Fibroblast of villous mesenchyme (primary cell): Measurements from ENCODE around the gene RABGAP1. TPM values are rescaled to one million over a fixed set of nuclear protein-coding genes. Genes with fewer than 3 reads are reported as not detected.

Experiments used
- DNase-seq: peaks from one replicate; pipeline ENCODE4 v3.0.0-alpha.2; 2010; ENCODE audit warnings: low read depth
- H3K4me3 ChIP-seq: 2 replicates; pipeline ENCODE4 v1.5.1; 2011; ENCODE audit warnings: low read depth, mild to moderate bottlenecking, low read length
- total RNA-seq: library from RNA; depleted of rRNA; stranded (reverse); fragments of >200 nt; gene quantifications from 2 replicates; pipeline ENCODE4 v1.2.3, GENCODE V29; 2012
- TF ChIP-seq, protein P1 (sequence below): IDR thresholded peaks from 2 replicates; pipeline ENCODE4 v1.5.1; 2012; ENCODE audit warnings: low read depth, mild to moderate bottlenecking, low read length; ENCODE audit not compliant: insufficient read depth

Gene RABGAP1
- total RNA-seq, 1 donor = 60.9 TPM

- DNase-seq = no peak
- TF ChIP-seq, protein P1, sequence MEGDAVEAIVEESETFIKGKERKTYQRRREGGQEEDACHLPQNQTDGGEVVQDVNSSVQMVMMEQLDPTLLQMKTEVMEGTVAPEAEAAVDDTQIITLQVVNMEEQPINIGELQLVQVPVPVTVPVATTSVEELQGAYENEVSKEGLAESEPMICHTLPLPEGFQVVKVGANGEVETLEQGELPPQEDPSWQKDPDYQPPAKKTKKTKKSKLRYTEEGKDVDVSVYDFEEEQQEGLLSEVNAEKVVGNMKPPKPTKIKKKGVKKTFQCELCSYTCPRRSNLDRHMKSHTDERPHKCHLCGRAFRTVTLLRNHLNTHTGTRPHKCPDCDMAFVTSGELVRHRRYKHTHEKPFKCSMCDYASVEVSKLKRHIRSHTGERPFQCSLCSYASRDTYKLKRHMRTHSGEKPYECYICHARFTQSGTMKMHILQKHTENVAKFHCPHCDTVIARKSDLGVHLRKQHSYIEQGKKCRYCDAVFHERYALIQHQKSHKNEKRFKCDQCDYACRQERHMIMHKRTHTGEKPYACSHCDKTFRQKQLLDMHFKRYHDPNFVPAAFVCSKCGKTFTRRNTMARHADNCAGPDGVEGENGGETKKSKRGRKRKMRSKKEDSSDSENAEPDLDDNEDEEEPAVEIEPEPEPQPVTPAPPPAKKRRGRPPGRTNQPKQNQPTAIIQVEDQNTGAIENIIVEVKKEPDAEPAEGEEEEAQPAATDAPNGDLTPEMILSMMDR = no peak
Observed at GRCh38 chr9:123090956-123091355, 150.1 kb downstream of the RABGAP1 start.

DNA sequence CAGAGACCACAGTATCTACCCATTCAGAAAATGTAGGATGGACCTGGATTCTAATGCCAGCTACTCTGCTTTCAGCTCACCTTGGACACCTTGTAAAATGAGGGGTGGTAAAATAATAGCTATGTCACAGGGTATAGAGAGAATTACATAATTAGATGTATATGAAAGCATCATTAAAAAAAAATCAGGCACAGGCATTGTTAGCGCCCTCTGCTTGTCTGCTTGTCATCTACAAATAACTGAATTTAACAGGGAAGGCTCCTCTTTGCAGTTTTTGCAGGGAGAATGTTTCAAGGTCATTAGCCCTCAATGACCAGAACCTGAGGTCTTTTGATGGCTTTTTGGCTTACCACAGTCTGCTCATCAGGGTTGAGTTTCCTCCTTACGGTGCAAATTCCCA, 150.6 kb downstream of the RABGAP1 start:
- H3K4me3 ChIP-seq = no peak overlapping the region
- TF ChIP-seq, protein P1 = no peak
- no peak for DNase-seq

More at GRCh38 chr9:123090956-123091355, 150.1 kb downstream of the RABGAP1 start:
- H3K4me3 ChIP-seq = no peak overlapping the region

DNA sequence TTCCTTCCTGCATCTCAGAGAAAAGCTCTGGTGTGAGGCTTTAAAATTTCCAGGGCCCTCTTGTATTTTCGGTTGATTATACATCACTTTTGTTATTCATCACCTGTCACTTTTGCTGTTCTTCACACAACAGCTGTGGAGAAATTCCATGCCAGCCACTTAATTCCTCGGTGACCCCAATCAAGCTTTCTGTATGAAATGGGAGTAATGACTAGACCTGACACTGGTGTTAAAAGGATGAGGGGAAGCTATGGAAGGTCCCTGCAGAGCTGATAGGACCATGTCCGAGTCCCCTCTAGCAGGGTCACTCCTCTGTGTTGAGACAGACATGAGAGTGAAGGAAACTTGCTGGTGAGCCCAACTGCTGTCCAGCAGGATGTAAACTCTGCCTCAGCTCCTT, 152.3 kb downstream of the RABGAP1 start:
- DNase-seq = no peak
- TF ChIP-seq, protein P1 = no peak
- no peak overlapping the region for H3K4me3 ChIP-seq

- no peak overlapping the region for H3K4me3 ChIP-seq
- DNase-seq = no peak
- TF ChIP-seq, protein P1 = no peak
Observed at GRCh38 chr9:123096987-123097386, 156.2 kb downstream of the RABGAP1 start.

DNA sequence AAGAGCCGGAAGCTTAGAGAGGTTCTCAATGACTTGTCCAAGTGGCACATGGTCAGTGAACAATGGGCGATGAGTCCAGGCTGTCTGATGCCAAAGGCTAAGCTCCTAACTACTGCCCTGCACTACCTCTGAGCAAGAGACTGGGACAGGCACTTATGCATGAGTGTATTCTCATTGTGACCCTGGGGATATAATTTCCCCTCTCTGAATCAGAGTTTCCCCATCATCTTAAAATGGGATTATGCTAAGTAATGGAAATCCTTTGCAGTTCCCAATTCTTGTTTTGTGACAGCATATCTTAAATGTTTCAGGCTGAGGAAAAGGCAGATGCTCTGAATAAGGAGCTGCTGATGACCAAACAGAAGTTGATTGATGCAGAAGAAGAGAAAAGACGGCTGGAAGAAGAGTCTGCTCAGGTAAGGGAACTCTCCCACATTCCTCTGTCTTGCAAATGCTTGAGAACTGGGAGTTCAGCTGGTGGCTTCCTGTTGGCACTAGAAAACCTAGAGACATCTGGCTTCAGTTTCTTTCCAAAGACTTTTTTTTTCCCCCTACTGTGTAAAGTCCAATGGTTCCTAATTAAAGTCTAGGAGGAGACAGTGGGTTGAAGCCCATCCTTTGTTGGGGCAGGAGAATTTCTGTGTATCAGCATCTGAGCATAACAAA, 156.7 kb downstream of the RABGAP1 start:
- TF ChIP-seq, protein P1 = no peak
- H3K4me3 ChIP-seq = no peak overlapping the region
- no peak for DNase-seq

- TF ChIP-seq, protein P1 = no peak
- DNase-seq = no peak
Observed at GRCh38 chr9:123098096-123098459, 157.3 kb downstream of the RABGAP1 start.

DNA sequence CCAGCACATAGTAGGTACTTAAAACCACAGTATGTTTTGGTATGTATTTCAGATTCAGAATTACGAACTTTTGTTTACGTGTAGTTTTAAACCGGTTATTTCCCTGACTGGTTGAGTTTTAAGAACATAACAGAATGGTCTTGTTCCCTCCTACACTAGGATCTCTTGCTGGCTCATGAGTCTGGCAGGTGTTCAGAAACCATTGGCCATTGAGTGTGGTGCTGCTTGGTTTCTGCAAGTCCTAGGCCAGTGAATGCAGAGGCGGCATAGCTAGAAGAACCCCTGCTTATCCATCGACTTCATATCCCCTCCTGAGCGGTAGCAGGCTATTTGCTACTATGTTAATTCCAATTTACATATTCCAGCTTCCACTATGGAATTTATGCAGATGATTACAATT, 158.2 kb downstream of the RABGAP1 start:
- no peak for DNase-seq
- TF ChIP-seq, protein P1 = no peak
- no peak overlapping the region for H3K4me3 ChIP-seq

More at GRCh38 chr9:123098096-123098459, 157.3 kb downstream of the RABGAP1 start:
- H3K4me3 ChIP-seq = no peak overlapping the region
